ENCODE data around the gene NDUFA8.

Gene NDUFA8

DNA sequence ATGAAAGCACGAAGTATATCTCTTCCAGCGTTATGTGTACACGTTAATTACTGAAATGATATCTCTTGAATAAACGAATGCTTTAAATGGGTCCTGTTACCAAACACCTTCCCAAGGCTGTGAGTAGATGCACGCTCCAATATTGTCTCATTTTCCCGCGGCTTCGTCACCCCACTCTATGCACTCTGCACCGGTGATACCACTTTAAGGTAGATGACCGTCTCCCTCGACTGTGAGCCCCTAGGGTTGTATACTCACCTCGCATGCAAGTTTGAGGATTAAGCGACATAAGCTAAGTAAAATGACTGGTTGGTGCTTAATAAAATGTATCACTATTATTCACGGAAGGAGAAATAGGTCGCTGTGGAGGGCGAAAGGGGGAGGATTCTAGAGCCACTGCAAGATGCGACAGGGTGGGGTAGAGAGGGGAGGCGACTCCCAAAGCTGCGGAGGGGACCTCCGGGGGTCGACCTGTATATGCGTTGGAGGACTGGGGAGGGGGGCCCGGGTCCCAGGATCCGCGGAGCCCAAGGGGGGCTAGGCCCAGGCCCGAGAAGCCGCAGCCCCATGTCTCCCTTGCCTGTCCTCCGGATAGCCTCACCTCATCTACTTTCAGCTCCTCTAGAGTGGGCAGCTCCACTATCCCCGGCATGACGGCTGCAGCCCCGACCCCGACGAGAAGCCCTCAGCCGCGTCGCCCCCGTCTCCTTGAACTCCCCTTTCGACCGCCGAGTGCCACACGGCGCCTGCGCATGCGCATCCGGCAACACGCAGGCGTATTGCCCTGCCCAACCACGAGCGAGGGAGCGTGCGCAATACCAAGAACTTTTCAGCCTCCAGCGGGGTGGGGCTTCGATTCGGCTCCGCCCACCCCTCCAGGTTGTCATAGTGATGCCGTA, at the start of gene NDUFA8, which contains the start of gene MORN5:
NDUFA8 (minus strand) TSS at position 754 of the 899 bp plus-strand sequence; CDS start at position 652, 102 bp downstream.
MORN5 (plus strand) TSS at position 883 of the 899 bp plus-strand sequence. CDS start 65 bp downstream, outside the sequence.
- Histone ChIP-seq H3K9me3 (ENCODE audit: control insufficient read depth, low read depth, low read length) (peaks cover 6% of the 10 kb centered on the region), H3K36me3 (ENCODE audit: control insufficient read depth, low read depth, low read length) (no peaks in the 10 kb centered on the region), H3K4me3 (ENCODE audit: low read length) (peak within 1 kb of the TSS; percentile 94), H3K27ac (ENCODE audit: low read length) (no peak within 1 kb of the TSS), H3K4me1 (ENCODE audit: control insufficient read depth, low read depth, low read length) (no peaks in the 10 kb centered on the region), H3K27me3 (ENCODE audit: control insufficient read depth, insufficient read depth, low read length) (peaks cover under 1% of the 10 kb centered on the region), H3K9ac (ENCODE audit: low read length) (peak within 1 kb of the TSS; percentile 61)

DNA sequence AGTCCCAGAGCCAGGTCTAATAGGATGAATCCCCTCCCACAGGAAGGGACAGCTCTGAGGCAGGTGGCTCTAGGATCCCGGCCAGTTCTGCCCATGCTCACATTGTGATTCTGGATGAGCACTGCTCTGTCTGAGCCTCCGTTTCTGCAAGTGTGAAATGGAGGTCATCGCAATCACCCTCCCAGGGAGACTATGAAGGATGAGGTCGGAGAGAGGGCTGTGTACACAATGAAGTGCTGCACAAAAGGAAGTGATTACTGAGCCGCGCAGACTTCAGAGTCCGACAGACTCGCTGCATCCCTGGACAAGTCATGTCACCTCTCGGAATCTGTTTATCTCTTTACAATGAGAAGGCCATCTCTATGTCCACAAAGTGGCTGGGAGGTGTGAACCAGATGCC, 47.5 kb upstream of the NDUFA8 start:
- Histone ChIP-seq H3K9me3 (ENCODE audit: control insufficient read depth, low read depth, low read length) (no peaks in the 10 kb centered on the region), H3K4me1 (ENCODE audit: control insufficient read depth, low read depth, low read length) (peaks cover 6% of the 10 kb centered on the region), H3K4me3 (ENCODE audit: low read length) (no peak overlapping the region), H3K27ac (ENCODE audit: low read length) (no peak overlapping the region), H3K36me3 (ENCODE audit: control insufficient read depth, low read depth, low read length) (no peaks in the 10 kb centered on the region), H3K27me3 (ENCODE audit: control insufficient read depth, insufficient read depth, low read length) (peaks cover 14% of the 10 kb centered on the region), H3K9ac (ENCODE audit: low read length) (no peak overlapping the region)

DNA sequence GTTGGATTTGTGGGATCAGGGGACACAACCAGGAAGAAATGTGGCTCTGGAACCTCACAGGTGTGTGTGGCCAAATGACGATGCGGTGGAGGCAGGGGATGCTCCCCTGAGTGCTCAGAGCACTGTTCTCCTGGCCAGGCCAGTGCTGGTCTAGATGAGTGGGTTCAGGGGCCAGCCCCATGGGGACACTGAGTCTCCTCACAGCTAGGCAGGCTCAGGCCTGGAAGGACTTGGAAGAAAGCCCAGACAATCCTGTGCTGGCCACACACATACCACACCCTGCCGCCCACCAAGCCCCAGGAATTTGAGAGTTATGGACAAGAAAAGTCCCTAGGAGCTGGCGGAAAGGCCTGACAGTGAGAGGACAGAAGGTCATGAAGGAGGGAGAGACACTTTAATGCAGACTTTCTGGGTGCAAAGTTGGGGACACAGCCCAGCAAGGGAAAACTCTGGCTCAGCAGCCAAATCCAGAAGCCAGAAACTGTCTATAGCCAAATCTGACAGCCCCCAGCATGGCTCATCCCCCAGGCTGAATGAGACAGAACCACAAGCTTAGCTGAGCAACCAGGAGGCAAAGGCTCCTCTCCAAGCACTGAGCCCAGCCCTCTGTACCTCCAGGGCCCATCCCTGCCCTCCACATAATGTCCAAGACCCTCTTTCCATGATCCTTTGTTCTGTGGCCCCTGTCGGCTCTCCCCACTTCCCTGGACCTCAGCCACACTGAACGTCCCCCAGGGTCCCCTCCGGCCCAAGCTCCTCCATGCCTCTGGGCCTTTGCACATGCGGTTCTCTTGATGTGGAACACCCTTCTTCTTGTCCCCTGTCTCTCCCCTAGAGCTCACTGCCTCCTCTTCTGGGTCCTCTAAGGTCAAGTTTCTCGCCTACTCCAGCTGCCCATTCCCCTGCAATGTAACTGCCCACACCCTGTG, 46.8 kb upstream of the NDUFA8 start:
- Histone ChIP-seq H3K9me3 (ENCODE audit: control insufficient read depth, low read depth, low read length) (no peaks in the 10 kb centered on the region), H3K36me3 (ENCODE audit: control insufficient read depth, low read depth, low read length) (no peaks in the 10 kb centered on the region), H3K9ac (ENCODE audit: low read length) (no peak overlapping the region), H3K27me3 (ENCODE audit: control insufficient read depth, insufficient read depth, low read length) (peaks cover 7% of the 10 kb centered on the region), H3K4me3 (ENCODE audit: low read length) (no peak overlapping the region), H3K4me1 (ENCODE audit: control insufficient read depth, low read depth, low read length) (peaks cover 6% of the 10 kb centered on the region), H3K27ac (ENCODE audit: low read length) (no peak overlapping the region)

DNA sequence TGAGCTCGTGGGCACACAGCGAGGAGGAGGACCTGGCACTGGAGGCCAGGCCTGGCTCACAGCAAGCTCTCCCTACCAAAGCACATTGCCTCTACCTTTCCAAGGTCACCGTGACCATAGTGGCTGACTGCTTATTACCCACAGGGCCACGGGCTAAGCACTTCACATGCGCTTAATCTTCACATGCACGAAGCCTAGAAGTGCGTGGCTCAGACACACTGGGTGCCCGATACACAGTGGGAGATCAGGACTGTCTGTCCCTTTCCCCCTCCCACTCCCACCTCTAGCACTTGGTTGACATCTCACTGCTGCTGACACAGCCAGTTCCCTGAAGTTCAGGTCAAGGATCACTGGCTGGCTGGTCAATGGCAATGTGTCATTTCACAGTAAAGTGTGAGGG, 45.6 kb upstream of the NDUFA8 start:
- Histone ChIP-seq H3K9me3 (ENCODE audit: control insufficient read depth, low read depth, low read length) (no peaks in the 10 kb centered on the region), H3K4me1 (ENCODE audit: control insufficient read depth, low read depth, low read length) (peaks cover 6% of the 10 kb centered on the region), H3K27me3 (ENCODE audit: control insufficient read depth, insufficient read depth, low read length) (no peaks in the 10 kb centered on the region), H3K9ac (ENCODE audit: low read length) (no peak overlapping the region), H3K36me3 (ENCODE audit: control insufficient read depth, low read depth, low read length) (no peaks in the 10 kb centered on the region), H3K27ac (ENCODE audit: low read length) (no peak overlapping the region), H3K4me3 (ENCODE audit: low read length) (no peak overlapping the region)

DNA sequence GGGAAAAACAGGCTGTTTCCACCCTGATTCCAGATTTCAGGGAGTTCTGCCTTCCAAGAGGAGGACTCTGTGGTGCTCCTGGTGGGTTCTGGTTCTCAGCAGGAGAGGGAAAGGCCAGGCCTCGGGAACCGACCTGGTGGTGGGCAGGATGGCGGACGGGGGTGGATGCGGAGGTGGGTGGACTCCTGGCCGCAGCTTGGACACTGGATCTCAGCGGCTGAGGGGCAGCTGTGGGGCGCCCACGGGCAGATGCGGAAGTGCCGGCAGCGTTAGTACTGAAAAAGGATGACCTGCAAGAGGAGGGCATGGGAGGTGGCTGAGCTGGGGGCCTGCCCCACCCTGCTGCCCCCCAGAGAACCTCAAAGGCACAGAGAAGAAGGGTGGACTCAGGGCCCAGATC, 44.9 kb upstream of the NDUFA8 start:
- Histone ChIP-seq H3K27ac (ENCODE audit: low read length) (no peak overlapping the region), H3K36me3 (ENCODE audit: control insufficient read depth, low read depth, low read length) (no peaks in the 10 kb centered on the region), H3K4me3 (ENCODE audit: low read length) (no peak overlapping the region), H3K27me3 (ENCODE audit: control insufficient read depth, insufficient read depth, low read length) (no peaks in the 10 kb centered on the region), H3K9ac (ENCODE audit: low read length) (no peak overlapping the region), H3K4me1 (ENCODE audit: control insufficient read depth, low read depth, low read length) (peaks cover 6% of the 10 kb centered on the region), H3K9me3 (ENCODE audit: control insufficient read depth, low read depth, low read length) (no peaks in the 10 kb centered on the region)

DNA sequence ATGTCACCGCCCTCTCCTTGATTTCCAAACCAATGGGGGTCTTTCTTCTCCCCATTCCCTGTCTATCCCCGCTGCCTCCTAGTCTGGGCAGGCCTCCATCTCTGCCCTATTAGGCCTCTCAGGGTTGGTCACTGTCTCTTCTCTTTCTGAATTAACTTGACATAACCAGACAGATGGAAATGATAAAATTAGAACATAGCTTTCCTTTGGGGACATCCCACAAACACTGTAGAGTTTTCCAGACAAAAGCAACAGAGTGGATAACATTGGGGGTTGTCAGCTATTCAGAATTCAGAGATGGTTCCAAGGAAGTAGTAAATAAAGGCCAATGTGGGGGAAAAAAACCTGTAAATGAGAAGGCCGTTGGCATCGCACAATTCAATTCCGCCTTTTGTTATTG, 44.5 kb upstream of the NDUFA8 start:
- peaks cover 6% of the 10 kb centered on the region for H3K4me1 ChIP-seq (ENCODE audit: control insufficient read depth, low read depth, low read length)
- no peak overlapping the region for H3K9ac ChIP-seq (ENCODE audit: low read length)
- H3K27me3 ChIP-seq (ENCODE audit: control insufficient read depth, insufficient read depth, low read length) = no peaks in the 10 kb centered on the region
- no peaks in the 10 kb centered on the region for H3K36me3 ChIP-seq (ENCODE audit: control insufficient read depth, low read depth, low read length)
- no peak overlapping the region for H3K4me3 ChIP-seq (ENCODE audit: low read length)
- H3K9me3 ChIP-seq (ENCODE audit: control insufficient read depth, low read depth, low read length) = no peaks in the 10 kb centered on the region
- no peak overlapping the region for H3K27ac ChIP-seq (ENCODE audit: low read length)

DNA sequence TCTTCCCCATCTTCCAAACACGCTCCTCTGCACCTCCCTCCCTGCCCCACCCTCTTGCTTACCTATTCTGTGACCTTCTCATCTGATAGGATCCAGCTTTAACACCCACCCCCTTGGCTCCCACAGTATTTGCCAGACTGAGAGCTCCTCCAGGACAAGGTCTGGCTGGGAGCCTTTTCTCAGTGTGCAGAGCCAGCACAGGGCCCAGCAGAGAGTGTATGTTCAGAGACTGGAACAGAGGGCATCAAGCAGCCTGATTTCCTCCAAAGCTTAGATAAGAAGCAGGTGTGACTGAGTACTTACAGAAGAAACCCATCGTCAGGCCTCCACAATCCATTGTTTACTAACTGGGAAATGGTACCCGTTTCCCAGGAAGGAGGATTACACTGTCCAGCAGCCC, 42.5 kb upstream of the NDUFA8 start:
- no peaks in the 10 kb centered on the region for H3K36me3 ChIP-seq (ENCODE audit: control insufficient read depth, low read depth, low read length)
- H3K4me3 ChIP-seq (ENCODE audit: low read length) = no peak overlapping the region
- H3K27me3 ChIP-seq (ENCODE audit: control insufficient read depth, insufficient read depth, low read length) = no peaks in the 10 kb centered on the region
- peaks cover 6% of the 10 kb centered on the region for H3K4me1 ChIP-seq (ENCODE audit: control insufficient read depth, low read depth, low read length)
- H3K9ac ChIP-seq (ENCODE audit: low read length) = no peak overlapping the region
- no peaks in the 10 kb centered on the region for H3K9me3 ChIP-seq (ENCODE audit: control insufficient read depth, low read depth, low read length)
- H3K27ac ChIP-seq (ENCODE audit: low read length) = no peak overlapping the region

DNA sequence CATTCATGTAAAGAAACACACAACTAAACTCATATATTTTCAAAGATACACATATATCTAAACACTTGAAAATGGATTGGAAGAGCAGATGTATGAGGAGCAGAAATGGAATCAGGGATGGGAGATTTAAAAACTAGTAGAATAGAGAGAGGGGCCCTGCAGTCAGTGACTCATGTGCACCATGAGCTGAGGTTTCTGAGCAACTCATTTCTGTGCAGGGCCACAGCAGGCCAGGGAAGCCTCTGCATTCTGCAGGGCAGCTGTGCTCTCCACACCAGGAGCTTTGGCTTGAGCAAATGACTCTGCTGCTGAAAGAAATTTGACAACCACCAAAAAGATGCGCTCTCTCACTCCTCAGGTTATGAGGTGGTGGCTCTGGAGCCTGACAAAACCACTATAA, 42.1 kb upstream of the NDUFA8 start:
- H3K9ac ChIP-seq (ENCODE audit: low read length) = no peak overlapping the region
- peaks cover 6% of the 10 kb centered on the region for H3K4me1 ChIP-seq (ENCODE audit: control insufficient read depth, low read depth, low read length)
- H3K27me3 ChIP-seq (ENCODE audit: control insufficient read depth, insufficient read depth, low read length) = no peaks in the 10 kb centered on the region
- no peak overlapping the region for H3K27ac ChIP-seq (ENCODE audit: low read length)
- H3K4me3 ChIP-seq (ENCODE audit: low read length) = no peak overlapping the region
- H3K36me3 ChIP-seq (ENCODE audit: control insufficient read depth, low read depth, low read length) = no peaks in the 10 kb centered on the region
- H3K9me3 ChIP-seq (ENCODE audit: control insufficient read depth, low read depth, low read length) = no peaks in the 10 kb centered on the region

DNA sequence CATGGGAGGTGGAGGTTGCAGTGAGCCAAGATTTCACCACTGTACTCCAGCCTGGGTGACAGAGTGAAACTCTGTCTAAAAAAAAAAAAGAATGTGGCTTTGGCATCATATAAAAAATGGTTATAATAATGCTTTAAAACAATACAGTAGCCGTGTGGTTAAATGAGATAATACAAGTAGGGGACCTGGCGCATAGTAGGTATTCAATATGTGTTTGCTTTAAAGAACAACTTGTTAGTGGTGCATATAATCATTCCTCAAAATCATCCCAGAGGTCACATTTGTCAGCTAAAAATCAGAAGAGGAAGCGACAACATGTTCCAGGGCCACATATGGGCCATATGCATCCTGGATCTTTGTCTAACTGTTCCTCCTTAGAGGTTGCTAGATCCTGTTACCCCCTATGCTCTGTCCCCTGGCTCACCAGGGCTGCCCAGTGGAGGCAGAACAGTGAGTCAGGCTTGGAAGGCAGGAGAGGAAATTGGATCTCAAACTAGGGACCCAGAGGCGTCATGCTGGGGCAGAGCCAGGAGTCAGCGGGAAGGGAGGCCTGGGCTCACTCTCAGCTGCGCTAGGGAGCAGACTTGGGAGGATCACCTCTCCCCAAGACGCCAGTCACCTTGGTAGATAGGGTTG, 41.5 kb upstream of the NDUFA8 start:
- Histone ChIP-seq H3K27ac (ENCODE audit: low read length) (no peak overlapping the region), H3K27me3 (ENCODE audit: control insufficient read depth, insufficient read depth, low read length) (no peaks in the 10 kb centered on the region), H3K9ac (ENCODE audit: low read length) (no peak overlapping the region), H3K4me1 (ENCODE audit: control insufficient read depth, low read depth, low read length) (peaks cover 6% of the 10 kb centered on the region), H3K36me3 (ENCODE audit: control insufficient read depth, low read depth, low read length) (no peaks in the 10 kb centered on the region), H3K9me3 (ENCODE audit: control insufficient read depth, low read depth, low read length) (no peaks in the 10 kb centered on the region), H3K4me3 (ENCODE audit: low read length) (no peak overlapping the region)

DNA sequence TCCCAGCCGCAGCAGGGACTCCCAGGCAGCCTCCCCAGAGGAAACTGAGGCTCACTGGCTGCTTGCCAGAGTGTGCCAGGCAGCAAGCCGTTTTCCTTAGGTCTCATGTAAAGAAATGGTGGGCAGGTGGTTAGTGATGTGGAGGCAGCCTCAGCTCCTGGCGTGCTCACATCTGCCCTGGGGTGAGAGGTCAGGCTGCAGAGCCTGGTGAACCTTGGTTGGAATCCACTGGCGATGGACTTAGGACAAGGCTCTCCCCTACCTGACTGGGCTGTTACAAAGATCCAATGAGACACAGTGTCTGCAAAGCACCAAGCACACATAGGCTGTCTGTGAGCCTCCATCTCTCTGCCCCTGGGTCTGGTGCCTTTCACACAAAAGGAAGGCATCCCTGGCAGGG, 38.3 kb upstream of the NDUFA8 start:
- Histone ChIP-seq H3K27ac (ENCODE audit: low read length) (no peak overlapping the region), H3K9ac (ENCODE audit: low read length) (no peak overlapping the region), H3K4me3 (ENCODE audit: low read length) (no peak overlapping the region), H3K4me1 (ENCODE audit: control insufficient read depth, low read depth, low read length) (no peaks in the 10 kb centered on the region), H3K9me3 (ENCODE audit: control insufficient read depth, low read depth, low read length) (no peaks in the 10 kb centered on the region), H3K36me3 (ENCODE audit: control insufficient read depth, low read depth, low read length) (no peaks in the 10 kb centered on the region), H3K27me3 (ENCODE audit: control insufficient read depth, insufficient read depth, low read length) (no peaks in the 10 kb centered on the region)

DNA sequence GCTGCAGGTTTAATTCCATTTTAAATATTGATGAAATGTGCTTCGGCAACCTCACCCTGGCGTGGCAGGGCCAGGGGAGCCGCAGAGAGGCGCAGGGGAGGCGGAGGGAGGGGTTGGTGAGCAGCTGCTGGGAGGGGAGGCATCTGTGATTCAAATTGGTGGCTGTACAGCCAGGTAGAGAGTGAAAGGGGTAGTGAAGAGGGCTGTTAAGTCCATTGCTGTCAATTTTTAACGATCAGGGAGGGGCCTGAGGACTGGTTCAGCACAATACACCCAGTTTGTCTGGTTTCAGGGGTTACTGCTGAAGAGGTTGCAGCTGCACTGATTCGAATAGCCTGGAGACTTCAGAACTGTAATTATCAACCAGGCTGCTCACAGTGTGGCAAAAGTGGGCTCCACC, 37.8 kb upstream of the NDUFA8 start:
- no peaks in the 10 kb centered on the region for H3K9me3 ChIP-seq (ENCODE audit: control insufficient read depth, low read depth, low read length)
- no peak overlapping the region for H3K4me3 ChIP-seq (ENCODE audit: low read length)
- no peaks in the 10 kb centered on the region for H3K27me3 ChIP-seq (ENCODE audit: control insufficient read depth, insufficient read depth, low read length)
- no peaks in the 10 kb centered on the region for H3K4me1 ChIP-seq (ENCODE audit: control insufficient read depth, low read depth, low read length)
- H3K9ac ChIP-seq (ENCODE audit: low read length) = no peak overlapping the region
- H3K36me3 ChIP-seq (ENCODE audit: control insufficient read depth, low read depth, low read length) = no peaks in the 10 kb centered on the region
- H3K27ac ChIP-seq (ENCODE audit: low read length) = no peak overlapping the region
